Muscle of arm (tissue), 14 donors: ENCODE measurements around the gene BST1. TPM values are rescaled to one million over a fixed set of nuclear protein-coding genes. Genes with fewer than 3 reads are reported as not detected.

Experiments
- DNase-seq: peaks from one replicate; pipeline ENCODE4 v3.0.0-alpha.2; 2013
- long read RNA-seq, 11 donors: transcript quantifications; one replicate each; lab custom pipeline, GENCODE V29; 2026
- polyA plus RNA-seq, 12 donors: library from polyadenylated mRNA; unstranded; fragments of 120-200 nt; gene quantifications; one replicate each; pipeline ENCODE4 v1.2.1, GENCODE V29; 2013; ENCODE audit not compliant: insufficient read length in 12 of 12

Gene BST1, protein sequence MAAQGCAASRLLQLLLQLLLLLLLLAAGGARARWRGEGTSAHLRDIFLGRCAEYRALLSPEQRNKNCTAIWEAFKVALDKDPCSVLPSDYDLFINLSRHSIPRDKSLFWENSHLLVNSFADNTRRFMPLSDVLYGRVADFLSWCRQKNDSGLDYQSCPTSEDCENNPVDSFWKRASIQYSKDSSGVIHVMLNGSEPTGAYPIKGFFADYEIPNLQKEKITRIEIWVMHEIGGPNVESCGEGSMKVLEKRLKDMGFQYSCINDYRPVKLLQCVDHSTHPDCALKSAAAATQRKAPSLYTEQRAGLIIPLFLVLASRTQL
- polyA plus RNA-seq, result 10 to 100 TPM in 1 of 12 donors, 1 to 10 TPM in 9, not detected in 2; 3.1 to 13.2 (median 4.9) TPM
- long read RNA-seq, donor 1, transcript BST1-201 (9 exons, 1,480 nt), result major isoform, 6 of 6 reads
- long read RNA-seq, donor 1, partial matches to known transcripts, result 0 of 6 reads
- long read RNA-seq, donor 1, other reads (novel, unspliced or antisense), result 0 of 6 reads
- long read RNA-seq, donor 2, partial matches to known transcripts, result 5 of 6 reads
- long read RNA-seq, donor 2, other reads (novel, unspliced or antisense), result 0 of 6 reads
- long read RNA-seq, donor 3, result 0 reads
- long read RNA-seq, donor 4, result 0 reads
- long read RNA-seq, donor 5, partial matches to known transcripts, result 0 of 1 reads
- long read RNA-seq, donor 5, other reads (novel, unspliced or antisense), result 0 of 1 reads
- long read RNA-seq, donor 6, partial matches to known transcripts, result 0 of 1 reads
- long read RNA-seq, donor 6, other reads (novel, unspliced or antisense), result 0 of 1 reads
- long read RNA-seq, donor 7, partial matches to known transcripts, result 0 of 1 reads
- long read RNA-seq, donor 7, other reads (novel, unspliced or antisense), result 0 of 1 reads
- long read RNA-seq, donor 8, partial matches to known transcripts, result 0 of 2 reads
- long read RNA-seq, donor 8, other reads (novel, unspliced or antisense), result 0 of 2 reads
- long read RNA-seq, donor 9, partial matches to known transcripts, result 5 of 7 reads
- long read RNA-seq, donor 9, other reads (novel, unspliced or antisense), result 0 of 7 reads
- long read RNA-seq, donor 10, partial matches to known transcripts, result 0 of 4 reads
- long read RNA-seq, donor 10, other reads (novel, unspliced or antisense), result 0 of 4 reads
- long read RNA-seq, donor 11, partial matches to known transcripts, result 0 of 3 reads
- long read RNA-seq, donor 11, other reads (novel, unspliced or antisense), result 0 of 3 reads

DNA sequence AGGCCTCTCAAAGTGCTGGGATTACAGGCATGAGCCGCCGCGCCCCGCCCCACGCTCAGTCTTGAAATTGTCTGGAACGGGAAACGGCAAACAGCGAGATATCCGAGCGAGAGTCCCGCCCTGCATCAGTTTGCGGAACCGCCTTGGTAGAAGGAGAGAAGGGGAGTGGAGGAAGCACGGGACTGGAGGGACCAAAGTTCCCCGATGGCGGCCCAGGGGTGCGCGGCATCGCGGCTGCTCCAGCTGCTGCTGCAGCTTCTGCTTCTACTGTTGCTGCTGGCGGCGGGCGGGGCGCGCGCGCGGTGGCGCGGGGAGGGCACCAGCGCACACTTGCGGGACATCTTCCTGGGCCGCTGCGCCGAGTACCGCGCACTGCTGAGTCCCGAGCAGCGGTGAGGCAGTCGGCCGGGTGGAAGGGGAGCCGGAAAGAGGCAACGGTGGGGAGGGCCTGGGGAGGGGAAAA is at the start of gene BST1:
TSS of gene BST1 (plus strand) at position 125 of the 463 bp plus-strand sequence. CDS start at position 205, 80 bp downstream.
- DNase-seq, result peak; percentile 59

DNA sequence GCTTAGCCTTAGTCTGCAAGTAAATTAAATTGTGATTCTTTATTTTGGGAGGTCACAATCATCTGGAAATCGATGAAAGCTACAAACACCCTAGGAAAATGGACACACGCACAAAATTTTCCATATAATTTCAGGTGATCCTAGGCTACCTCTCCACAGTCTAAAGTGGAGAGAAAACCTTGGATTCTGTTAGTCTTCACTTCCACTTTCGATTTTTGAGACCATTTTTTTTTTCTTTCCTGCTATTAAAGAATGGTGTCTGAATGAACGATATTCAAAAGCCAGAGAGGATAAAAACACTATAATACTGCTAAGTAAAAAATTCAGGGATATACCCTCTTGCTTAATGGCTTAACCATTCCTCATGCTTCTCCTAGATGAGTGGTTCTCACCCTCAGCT is 49.4 kb upstream of the BST1 start:
- DNase-seq, result no peak

DNA sequence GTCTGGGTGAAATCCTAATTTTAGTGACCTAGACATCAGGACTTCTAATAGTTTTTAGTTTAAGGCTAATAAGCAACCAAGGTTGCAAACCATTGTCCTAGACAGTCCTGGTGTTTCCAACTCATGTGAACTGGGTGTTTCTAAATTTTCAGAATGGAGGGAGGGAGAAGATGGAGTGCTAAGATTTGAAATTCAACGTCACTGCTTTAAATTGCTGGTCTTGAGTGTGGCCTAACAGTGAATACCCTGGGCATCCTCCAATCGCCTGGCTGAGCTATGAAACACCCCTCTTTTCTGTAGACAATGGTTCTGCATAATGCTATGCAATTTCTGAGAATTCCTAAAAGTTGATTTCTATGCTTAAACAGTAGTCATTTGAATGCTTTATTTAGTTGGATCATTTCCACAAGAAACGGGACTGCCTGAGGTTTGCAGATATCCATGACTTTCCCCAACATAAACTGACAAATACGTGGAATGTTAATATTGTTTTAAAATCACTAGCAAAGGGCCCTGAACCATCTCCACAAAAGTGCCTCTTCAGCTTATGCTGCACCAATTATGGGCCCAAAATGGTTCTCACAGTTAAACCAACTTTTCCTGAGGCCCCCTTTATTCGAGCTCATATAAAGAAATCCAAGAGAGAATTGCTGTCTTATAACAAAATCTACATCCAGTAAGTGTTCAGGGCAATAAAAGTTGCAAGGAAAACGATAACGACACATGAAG is 48.8 kb upstream of the BST1 start:
- no peak for DNase-seq

GRCh38 chr4:15654593-15655222 is 48.2 kb upstream of the BST1 start:
- peak; percentile 54 for DNase-seq

DNA sequence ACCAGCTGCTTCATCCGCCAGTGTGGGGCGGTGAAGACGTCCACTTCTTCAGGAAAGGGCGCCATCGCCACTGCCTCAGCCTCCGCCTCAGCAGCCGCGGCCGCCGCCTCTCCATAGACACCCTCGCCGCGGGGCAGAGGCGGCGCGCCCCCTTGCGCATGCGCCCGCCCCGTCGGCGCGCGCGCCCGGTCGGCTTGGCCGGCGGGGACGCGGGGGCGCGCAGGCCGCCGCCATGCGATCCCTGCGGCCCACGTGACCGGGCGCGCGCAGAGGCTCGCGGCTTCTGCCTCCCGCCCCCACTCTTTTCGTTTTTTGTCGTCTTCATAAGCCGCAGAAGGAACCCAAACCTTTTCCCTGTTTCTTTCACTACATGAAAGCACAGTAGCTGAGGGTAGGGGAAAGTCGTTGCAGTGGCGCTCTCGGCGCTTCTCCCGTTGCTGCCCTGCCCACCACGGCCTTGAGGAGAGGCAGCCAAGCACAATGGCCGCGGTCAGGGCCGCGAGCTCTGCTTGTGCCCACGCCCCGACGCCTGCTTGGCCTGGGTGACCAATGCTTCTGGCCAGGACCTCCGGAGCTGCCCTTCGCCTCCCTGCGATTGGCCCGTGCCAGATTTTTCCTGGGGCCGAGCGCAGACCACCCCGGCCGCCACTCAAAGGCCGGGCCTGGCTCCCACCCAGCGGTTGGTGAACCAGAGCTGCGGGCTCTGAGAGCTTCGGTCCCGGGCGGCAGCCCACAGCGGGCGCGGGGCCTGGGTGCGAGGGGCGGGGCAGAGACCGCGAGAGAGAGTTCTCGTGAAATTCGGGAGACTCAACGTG is 47.4 kb upstream of the BST1 start, which contains the start of gene FBXL5:
TSS of gene FBXL5 (minus strand) at position 135 of the 815 bp plus-strand sequence. CDS start at position 65, 70 bp downstream.
- DNase-seq, result peak; percentile 88

DNA sequence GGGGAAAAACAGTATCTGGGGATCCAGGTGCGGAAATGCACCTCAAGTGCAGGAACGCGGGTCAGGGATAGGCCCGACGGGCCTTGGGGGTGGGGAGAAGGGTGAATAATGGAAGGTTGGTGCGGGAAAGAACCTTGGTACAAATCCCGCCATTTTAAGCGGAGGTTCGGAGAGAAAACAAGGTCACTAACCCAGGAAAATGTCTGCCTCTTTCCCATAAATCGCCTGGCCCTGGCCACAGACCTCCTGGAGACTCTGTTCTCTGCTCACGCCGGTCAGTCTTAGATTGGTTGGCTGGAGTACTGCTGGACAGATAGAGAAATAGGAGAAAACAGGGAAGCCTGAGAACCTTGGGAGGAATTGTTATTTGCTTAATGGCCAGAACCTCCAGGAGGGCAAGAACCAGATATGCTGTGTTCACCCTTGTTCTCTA is 46.8 kb upstream of the BST1 start:
- DNase-seq, result no peak

DNA sequence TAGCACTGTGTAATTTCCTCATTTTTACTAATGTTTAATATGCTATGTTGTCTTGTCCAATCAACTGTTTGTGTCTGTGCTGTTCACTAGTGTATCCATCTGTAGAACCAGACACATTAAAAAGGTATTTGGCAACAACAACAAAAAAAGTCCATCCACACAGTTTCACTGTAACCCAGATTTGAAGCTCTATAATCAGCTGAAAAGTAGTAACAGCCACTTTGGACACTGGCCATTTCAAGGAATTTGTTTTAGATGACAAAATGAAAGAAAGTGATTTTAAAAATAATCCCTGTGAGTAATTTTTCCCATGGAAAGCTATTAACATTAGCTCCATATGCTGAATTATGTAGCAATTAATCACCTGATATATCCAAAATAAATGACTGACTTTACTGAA is 45.5 kb upstream of the BST1 start:
- DNase-seq, result no peak

DNA sequence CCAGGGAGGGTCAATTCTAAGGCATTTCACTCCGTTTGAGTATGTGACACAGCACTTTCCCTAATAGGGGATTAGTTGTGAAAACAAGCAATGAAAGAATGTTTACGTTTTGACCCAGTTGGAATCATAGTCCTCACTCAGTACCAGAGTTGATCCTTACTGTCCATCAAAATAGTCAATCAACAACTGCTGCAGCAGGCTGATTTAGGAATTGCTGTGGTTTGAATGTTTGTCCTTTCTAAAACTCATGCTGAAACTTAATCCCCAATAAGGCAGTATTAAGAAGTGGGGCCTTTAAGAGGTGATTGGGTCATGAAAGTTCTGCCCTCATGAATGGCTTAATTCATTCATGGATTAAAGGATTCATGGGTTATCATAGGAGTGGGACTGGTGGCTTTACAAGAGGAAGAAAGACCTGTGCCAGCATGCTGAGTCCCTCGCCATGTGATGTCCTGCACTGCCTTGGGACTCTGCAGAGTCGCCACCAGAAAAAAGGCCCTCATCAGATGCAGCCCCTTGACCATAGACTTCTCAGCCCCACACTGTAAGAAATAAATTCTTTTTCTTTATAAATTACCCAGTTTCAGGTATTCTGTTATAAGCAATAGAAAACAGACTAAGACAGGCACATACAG is 44.6 kb upstream of the BST1 start:
- no peak for DNase-seq

- no peak for DNase-seq
Observed at GRCh38 chr4:15658781-15659180, 44.1 kb upstream of the BST1 start.

DNA sequence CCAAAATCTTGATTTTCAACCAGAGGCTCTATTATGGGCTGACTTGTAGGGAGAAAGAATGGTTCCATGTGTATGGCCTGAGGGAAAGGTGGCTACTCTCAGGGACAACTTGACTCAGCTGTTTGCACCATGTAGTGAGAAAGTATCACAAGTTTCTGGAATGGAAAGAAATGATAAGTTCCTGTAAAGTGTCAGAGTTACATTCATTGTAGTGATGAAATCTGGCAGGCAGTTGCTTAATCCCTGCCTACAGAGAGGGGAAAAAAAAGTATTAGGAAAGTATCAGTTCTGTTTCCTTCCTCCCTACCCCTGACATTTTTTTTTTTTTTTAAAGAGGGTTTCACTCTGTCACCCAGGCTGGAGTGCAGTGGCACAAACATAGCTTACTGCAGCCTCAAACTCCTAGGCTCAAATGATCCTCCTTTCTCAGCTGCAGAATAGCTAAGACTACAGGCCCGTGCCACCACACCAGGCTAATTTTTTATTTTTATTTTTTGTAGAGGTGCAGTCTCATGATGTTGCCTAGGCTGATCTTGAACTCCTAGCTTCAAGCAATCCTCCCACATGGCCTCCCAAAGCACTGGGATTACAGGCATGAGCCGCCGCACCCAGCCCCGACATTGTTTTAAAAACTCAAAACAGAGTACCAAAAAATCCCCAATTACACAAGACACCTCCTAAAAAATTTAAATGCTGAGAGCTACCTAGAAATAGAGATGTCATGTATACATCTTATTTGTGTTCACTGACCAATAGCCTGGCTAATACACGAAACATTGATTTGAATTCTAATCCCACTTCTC is 42.9 kb upstream of the BST1 start:
- no peak for DNase-seq

DNA sequence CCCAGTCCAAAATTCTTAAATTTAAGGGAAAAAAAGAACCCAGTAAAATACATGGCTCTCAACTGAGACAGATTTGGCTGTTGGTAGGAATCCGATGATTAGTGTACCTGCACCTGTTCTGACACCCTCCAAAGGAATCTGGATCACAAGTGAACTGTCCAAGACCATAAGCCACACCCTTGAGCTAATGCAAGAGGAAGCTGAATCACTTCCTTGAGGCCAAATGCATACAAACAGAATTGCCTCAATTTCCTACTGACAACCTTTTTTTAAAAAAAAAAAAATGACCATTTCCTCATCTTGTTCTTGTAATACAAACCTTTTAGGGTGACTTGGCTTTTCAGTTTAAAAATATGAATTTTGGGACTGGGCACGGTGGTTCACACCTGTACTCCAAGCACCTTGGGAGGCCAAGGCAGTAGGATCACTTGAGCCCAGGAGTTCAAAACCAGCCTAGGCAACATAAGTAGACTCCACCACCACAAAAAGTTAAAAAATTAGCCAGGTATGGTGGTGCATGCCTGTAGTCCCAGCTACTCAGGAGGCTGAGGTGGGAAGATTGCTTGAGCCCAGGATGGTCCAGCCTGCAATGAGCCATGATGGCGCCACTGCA is 37.0 kb upstream of the BST1 start:
- no peak for DNase-seq

DNA sequence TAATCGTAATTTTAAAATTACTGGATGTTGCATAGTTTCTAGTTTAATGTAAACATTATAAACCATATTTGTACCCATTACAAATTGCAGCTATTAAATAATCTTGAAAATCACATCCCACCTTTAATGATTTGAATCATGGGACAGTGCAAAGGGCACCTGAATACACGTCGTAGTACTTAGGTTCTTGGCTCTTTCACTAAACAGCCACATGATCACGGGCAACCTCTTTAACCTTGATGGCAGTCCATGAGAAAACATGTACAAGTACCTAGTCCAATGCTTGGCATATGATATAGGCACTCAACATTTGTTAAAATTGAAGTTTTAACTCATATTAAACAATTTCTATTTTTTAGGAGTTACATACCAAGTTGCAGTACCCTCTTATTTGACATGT is 35.9 kb upstream of the BST1 start:
- no peak for DNase-seq

GRCh38 chr4:15668566-15669435 is 34.1 kb upstream of the BST1 start:
- no peak for DNase-seq

GRCh38 chr4:15670576-15670975 is 32.3 kb upstream of the BST1 start:
- DNase-seq, result no peak

DNA sequence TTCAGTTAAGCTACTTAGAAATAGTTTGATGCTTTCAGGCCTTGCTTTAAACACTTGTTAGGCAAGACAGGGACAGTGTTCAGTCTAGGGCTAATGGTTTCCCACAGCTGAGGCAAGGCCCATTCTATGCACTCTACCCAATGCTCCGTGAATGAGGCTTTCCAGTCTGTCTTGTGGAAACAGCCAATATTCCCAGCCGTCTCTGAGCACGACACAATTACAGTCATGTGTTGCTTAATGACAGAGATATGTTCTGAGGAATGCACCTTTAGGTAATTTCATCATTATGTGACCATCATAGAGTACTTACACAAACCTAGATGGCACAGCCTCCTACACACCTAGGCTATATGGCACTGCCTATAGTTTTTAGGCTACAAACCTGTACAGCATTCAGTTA is 30.8 kb upstream of the BST1 start:
- DNase-seq, result no peak

- no peak for DNase-seq
Observed at GRCh38 chr4:15673337-15673736, 29.5 kb upstream of the BST1 start.

DNA sequence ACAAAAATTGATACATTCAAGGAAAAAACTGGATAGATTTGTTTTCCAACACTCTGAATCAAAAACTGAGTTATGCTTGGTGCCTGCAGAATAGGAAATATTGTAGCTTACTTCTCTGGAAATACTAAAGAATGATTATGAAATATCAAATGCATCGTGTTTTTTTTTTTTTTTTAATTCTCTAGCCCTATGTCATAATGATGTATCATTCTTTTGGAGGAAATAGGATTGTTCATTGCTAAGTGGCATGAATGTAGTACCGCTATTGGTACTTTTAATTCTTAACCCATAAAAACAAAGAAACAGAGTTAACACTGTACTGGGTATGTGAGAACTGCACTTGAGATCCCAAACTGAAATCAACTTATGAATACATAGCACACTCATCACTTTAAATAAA is 28.8 kb upstream of the BST1 start:
- no peak for DNase-seq
